ENCODE results near the gene ALOX5.

Gene ALOX5

DNA sequence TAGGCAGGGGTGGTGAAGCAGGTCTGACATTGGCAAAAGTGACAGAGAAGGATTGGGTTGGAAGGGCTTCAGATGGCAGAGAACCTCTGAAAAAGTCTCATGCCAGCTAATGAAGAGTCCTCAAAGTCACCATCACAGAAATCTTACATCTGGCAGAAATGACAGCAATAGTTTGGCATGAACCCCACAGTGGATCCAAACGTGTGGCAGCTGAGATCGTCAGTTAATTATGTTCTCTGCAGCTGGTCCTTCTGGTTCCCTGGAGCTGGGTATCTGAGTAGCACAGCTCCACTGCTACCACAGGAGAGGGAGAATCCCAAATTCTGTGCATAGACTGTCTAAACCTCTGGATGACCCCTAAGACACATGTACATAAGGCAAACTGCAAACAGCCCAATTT, 73.4 kb downstream of the ALOX5 start:
- TF ChIP-seq, protein P1, sequence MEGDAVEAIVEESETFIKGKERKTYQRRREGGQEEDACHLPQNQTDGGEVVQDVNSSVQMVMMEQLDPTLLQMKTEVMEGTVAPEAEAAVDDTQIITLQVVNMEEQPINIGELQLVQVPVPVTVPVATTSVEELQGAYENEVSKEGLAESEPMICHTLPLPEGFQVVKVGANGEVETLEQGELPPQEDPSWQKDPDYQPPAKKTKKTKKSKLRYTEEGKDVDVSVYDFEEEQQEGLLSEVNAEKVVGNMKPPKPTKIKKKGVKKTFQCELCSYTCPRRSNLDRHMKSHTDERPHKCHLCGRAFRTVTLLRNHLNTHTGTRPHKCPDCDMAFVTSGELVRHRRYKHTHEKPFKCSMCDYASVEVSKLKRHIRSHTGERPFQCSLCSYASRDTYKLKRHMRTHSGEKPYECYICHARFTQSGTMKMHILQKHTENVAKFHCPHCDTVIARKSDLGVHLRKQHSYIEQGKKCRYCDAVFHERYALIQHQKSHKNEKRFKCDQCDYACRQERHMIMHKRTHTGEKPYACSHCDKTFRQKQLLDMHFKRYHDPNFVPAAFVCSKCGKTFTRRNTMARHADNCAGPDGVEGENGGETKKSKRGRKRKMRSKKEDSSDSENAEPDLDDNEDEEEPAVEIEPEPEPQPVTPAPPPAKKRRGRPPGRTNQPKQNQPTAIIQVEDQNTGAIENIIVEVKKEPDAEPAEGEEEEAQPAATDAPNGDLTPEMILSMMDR (IDR thresholded peaks at IDR 0.05; ENCODE audit: borderline replicate concordance, control extremely low read depth, extremely low read depth, insufficient read depth, missing control alignments) = no peak
- in situ Hi-C loops (cut with MboI; ENCODE audit: low sequenced_read_pairs, unreplicated experiment) = no loop called here

DNA sequence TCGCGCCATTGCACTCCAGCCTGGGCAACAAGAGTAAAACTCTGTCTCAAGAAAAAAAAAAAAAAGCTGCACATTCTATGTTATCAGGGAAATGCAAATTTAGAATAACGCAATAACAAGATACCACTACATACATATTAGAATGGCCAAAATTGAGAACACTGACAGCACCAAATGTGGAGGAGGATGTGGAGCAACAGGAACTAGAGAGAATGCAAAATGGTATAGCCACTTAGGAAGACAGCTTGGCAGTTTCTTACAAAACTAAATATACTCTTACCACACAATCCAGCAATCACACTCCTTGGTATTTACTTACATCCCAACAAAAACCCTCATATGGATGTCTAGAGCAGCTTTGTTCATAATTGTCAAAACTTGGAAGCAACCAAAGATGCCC, 76.8 kb downstream of the ALOX5 start:
- no peak for DNase-seq (ENCODE audit: low spot score)
- TF ChIP-seq, protein P1 (IDR thresholded peaks at IDR 0.05; ENCODE audit: borderline replicate concordance, control extremely low read depth, extremely low read depth, insufficient read depth, missing control alignments) = no peak
- in situ Hi-C loops (cut with MboI; ENCODE audit: low sequenced_read_pairs, unreplicated experiment) = no loop called here

More for the DNA sequence above, 73.4 kb downstream of the ALOX5 start:
- DNase-seq (ENCODE audit: low spot score) = no peak

DNA sequence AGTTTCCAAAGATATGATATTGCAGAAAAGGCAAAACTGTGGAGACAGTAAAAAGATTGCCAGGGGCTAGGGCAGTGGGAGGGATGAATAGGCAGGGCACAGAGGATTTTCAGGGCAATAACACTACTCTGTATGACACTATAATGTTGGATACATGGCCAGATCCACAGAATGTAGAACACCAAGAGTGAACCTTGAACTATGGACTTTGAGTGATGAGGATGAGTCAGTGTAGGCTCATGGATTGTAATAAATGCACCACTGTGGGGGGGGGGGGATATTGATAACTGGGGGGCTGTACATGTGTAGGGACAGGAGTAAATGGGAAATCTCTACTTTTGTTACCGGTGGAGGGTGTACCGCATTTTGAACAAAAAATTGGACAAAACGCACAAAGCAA, 77.4 kb downstream of the ALOX5 start:
- TF ChIP-seq, protein P1 (IDR thresholded peaks at IDR 0.05; ENCODE audit: borderline replicate concordance, control extremely low read depth, extremely low read depth, insufficient read depth, missing control alignments) = no peak
- in situ Hi-C loops (cut with MboI; ENCODE audit: low sequenced_read_pairs, unreplicated experiment) = no loop called here
- no peak for DNase-seq (ENCODE audit: low spot score)

DNA sequence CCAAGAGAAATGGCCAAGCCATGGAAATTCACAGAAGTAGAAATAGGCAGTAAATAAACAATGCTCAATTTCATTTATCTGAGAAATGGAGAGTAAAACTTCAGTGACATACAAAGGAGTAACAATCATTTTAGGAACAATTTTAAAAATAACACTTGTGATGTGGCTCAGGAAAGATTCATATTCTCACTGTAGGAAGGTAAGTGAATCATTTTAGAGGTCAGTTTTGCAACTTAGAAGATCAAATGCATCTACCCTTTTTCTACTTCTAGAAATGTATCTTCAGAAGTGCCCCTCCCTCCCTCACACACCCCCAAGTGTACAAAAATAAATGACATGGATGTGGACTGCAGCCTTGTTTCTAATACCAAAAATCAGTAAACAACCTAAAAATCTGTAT, 78.3 kb downstream of the ALOX5 start:
- TF ChIP-seq, protein P1 (IDR thresholded peaks at IDR 0.05; ENCODE audit: borderline replicate concordance, control extremely low read depth, extremely low read depth, insufficient read depth, missing control alignments) = no peak
- DNase-seq (ENCODE audit: low spot score) = no peak

DNA sequence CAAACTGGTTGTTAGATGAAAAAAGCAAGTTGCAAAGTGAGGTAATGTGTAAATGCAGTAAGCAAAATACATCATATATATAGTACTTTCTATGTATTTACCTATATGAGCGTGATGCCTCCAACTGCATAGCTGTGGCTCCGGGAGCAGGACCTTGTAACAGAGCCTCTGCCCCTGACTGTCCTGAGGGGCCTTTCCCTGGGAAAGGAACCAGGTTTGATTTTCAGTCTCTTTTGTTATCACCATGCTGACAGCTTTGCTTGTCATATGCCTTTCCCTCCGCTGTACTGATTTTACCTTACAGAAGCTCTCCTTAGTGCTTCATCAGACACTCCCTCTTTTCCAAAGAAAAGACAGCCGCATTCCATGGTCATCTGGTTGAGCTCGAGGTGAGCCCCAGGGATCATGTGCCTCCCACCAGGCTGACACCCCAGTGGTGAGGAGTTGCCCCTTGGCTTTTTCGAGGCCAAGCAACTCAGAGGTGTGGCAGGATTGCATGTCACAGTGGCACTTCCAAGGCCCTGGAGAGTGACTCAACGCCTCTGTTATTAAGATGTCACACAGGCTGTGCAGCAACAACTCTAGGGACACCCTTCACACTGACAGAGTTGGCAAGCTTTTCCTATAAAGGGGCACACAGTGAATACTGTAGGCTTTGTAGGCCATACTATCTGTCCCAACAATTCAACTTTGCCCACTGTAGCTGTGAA, 78.9 kb downstream of the ALOX5 start:
- TF ChIP-seq, protein P1 (IDR thresholded peaks at IDR 0.05; ENCODE audit: borderline replicate concordance, control extremely low read depth, extremely low read depth, insufficient read depth, missing control alignments) = no peak
- DNase-seq (ENCODE audit: low spot score) = no peak
- in situ Hi-C loops (cut with MboI; ENCODE audit: low sequenced_read_pairs, unreplicated experiment) = no loop called here

More for the DNA sequence above, 78.3 kb downstream of the ALOX5 start:
- in situ Hi-C loops (cut with MboI; ENCODE audit: low sequenced_read_pairs, unreplicated experiment) = no loop called here

DNA sequence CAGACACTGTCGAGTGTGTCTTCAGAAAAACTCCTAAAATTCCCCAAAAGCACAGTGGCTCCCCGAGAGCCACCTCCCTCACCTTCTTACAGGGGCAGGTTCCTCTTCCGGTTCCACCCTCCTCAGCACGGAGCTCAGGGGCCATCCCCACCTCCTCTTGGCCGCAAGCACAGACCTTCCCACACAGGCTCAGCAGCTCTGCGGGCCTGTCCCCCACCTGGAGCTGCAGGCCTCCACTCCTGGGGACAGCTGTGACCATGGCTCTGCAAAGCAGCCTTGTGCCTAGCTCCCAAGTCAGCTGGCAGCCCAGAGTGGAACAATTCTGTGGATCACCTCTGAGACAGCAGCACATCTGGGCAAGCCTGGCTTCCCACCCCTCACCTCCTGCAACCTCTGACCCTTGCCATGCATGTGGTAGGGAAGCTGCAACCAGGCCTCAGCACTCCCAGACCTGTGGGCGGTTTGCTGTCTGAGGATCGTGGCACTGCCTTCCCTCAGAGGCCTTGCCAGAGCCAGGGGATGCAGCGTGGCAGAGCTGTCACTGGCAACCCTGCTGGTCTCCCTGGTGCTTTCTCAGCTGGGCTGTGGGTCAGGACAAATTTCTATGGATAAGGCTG, 79.7 kb downstream of the ALOX5 start:
- DNase-seq (ENCODE audit: low spot score) = peak; percentile 77
- in situ Hi-C loops (cut with MboI; ENCODE audit: low sequenced_read_pairs, unreplicated experiment) = no loop called here
- TF ChIP-seq, protein P1 (IDR thresholded peaks at IDR 0.05; ENCODE audit: borderline replicate concordance, control extremely low read depth, extremely low read depth, insufficient read depth, missing control alignments) = no peak

Data from GM13976 (cell line).